HepG2 (cell line): ENCODE measurements around the gene TIPIN. TPM values are rescaled to one million over a fixed set of nuclear protein-coding genes. Genes with fewer than 3 reads are reported as not detected.

ENCODE experiments used
- ATF6 ChIP-seq: sonication (generic); formaldehyde crosslinking; conservative IDR thresholded peaks from 2 replicates; pipeline ENCODE4 v1.4.0; 2020; ENCODE audit warnings: missing genetic modification reagents
- ATM ChIP-seq: fragments of 450-650 bp; IDR thresholded peaks from 2 replicates; pipeline ENCODE4 v1.7.1; 2017; ENCODE audit warnings: mild to moderate bottlenecking, borderline replicate concordance
- BRF2 ChIP-seq: sonication (generic); formaldehyde crosslinking; IDR thresholded peaks from 2 replicates; pipeline ENCODE4 v1.8.1; 2022; ENCODE audit warnings: mild to moderate bottlenecking, missing genetic modification reagents
- HMGA1 ChIP-seq: sonication (generic); formaldehyde crosslinking; conservative IDR thresholded peaks from 2 replicates; pipeline ENCODE4 v1.4.0; 2020; ENCODE audit warnings: missing genetic modification reagents
- KDM4B ChIP-seq: sonication (generic); formaldehyde crosslinking; IDR thresholded peaks from 2 replicates; pipeline ENCODE4 v1.4.0; 2020; ENCODE audit warnings: missing genetic modification reagents
- MXD4 ChIP-seq: IDR thresholded peaks from 2 replicates; pipeline ENCODE4 v1.6.1; 2016; ENCODE audit warnings: mild to moderate bottlenecking, missing biosample characterization, missing genetic modification reagents
- PAWR ChIP-seq: sonication (generic); formaldehyde crosslinking; IDR thresholded peaks from 2 replicates; pipeline ENCODE4 v1.4.0; 2020; ENCODE audit warnings: missing genetic modification reagents, mild to moderate bottlenecking, borderline replicate concordance
- YEATS4 ChIP-seq: sonication (generic); formaldehyde crosslinking; IDR thresholded peaks from 2 replicates; pipeline ENCODE4 v1.4.0; 2020; ENCODE audit warnings: missing genetic modification reagents, borderline replicate concordance
- ZNF678 ChIP-seq: sonication (generic); formaldehyde crosslinking; IDR thresholded peaks from 2 replicates; pipeline ENCODE4 v1.4.0; 2020; ENCODE audit warnings: mild to moderate bottlenecking, missing genetic modification reagents
- ZNF749 ChIP-seq: sonication (generic); formaldehyde crosslinking; IDR thresholded peaks from 2 replicates; pipeline ENCODE4 v1.8.0; 2022; ENCODE audit warnings: mild to moderate bottlenecking, missing genetic modification reagents, moderate library complexity, borderline replicate concordance
- ZNF768 ChIP-seq: sonication (generic); formaldehyde crosslinking; IDR thresholded peaks from 2 replicates; pipeline ENCODE4 v1.4.0; 2020; ENCODE audit warnings: missing genetic modification reagents
- ZNF770 ChIP-seq: sonication (generic); formaldehyde crosslinking; IDR thresholded peaks from 2 replicates; pipeline ENCODE4 v1.5.0; 2020; ENCODE audit warnings: mild to moderate bottlenecking, missing genetic modification reagents
- ZNF788 ChIP-seq: sonication (generic); formaldehyde crosslinking; IDR thresholded peaks from 2 replicates; pipeline ENCODE4 v1.5.0; 2020; ENCODE audit warnings: mild to moderate bottlenecking, missing genetic modification reagents, borderline replicate concordance
- ZSCAN22 ChIP-seq: sonication (generic); formaldehyde crosslinking; IDR thresholded peaks from 2 replicates; pipeline ENCODE4 v1.4.0; 2020; ENCODE audit warnings: mild to moderate bottlenecking, missing genetic modification reagents
- polyA plus RNA-seq, 8 experiments: library from polyadenylated mRNA; depleted of rRNA in 3 of 8; stranded (reverse) in 7 of 8; unstranded in 1 of 8; fragments of >200 nt; fragmentation: Illumina TruSeq in 4 of 8; extraction: Trizol in 4 of 8; gene quantifications; 2 replicates each; pipeline versions ENCODE4 v1.2.1 to v1.2.3, GENCODE V29; 2011 to 2016; ENCODE audit warnings: low read depth in 4 of 8, missing spikeins in 1 of 8, mixed read lengths in 1 of 8; ENCODE audit not compliant: insufficient read depth in 1 of 8
- total RNA-seq, 5 experiments: library from RNA; depleted of rRNA; stranded (reverse); fragments of >200 nt; fragmentation: Illumina TruSeq; extraction: Trizol; gene quantifications; 2 replicates each; pipeline ENCODE4 v1.2.3, GENCODE V29; 2016; ENCODE audit warnings: low read depth in 1 of 5
- TF ChIP-seq, protein P1 (sequence below): sonication (generic); formaldehyde crosslinking; IDR thresholded peaks from 2 replicates; pipeline ENCODE4 v1.5.1; 2020; ENCODE audit warnings: missing genetic modification reagents, mild to moderate bottlenecking, borderline replicate concordance
- TF ChIP-seq, protein P2 (sequence below): IDR thresholded peaks from 2 replicates; pipeline ENCODE4 v1.6.1; 2016; ENCODE audit warnings: low read depth, control low read depth
- TF ChIP-seq, protein P3 (sequence below): sonication (generic); formaldehyde crosslinking; IDR thresholded peaks from 2 replicates; pipeline ENCODE4 v1.8.0; 2022; ENCODE audit warnings: mild to moderate bottlenecking, missing genetic modification reagents, borderline replicate concordance

TIPIN gene
- total and polyA plus RNA-seq, 2 of the 13 experiments (the other 11 are each of a cell fraction or from before 2014, with no cell fraction given) = 2.7 to 28.6 TPM

DNA sequence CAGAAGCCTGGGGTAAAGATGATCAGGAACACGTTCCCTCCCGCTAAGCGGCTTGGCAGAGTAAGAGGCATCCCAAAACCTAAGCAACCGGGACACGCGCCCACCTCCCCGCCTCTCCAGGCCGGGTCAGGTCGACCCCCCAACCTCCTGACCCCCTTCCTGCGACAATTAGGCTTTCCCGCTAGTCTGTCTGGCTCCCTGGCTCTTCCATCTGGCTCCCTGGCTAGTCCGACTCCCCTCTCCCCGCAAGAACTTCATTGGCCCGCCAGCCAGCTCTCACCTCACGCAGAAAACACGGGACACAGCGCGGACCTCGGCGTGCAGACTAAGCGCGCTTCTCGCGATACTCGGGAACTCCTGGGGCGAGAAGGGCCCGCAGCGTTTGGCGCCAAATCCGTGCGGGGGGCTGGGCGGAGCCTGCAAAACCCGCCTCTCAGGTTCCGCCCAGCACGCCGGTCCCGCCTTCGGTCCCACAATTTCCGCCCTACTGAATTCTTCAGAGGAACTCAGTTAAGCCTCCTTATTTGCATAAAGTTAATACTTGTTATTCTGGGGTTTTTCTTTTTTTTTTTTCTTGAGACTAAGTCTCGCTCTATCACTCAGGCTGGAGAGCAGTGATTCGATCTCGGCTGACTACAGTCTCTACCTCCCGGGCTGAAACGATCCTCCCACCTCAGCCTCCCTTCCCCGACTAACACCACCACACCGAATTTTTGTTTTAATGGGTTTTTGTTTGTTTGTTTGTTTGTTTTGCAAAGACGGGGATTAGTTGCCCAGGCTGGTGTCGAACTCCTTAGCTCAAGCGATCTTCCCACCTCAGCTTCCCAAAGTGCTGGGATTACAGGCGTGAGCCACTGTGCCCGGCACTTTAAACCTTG is at the start of gene TIPIN (continued):
- TF ChIP-seq ATF6 (CRISPR knock-in tag) (0 out of 2 replicates have a peak, but pooled peaks have one; percentile 47), ZNF768 (CRISPR knock-in tag) (peak; percentile 40; the same call in 1 of the 2 replicates), BRF2 (CRISPR knock-in tag) (peak; percentile 71; the same call in 1 of the 2 replicates), MXD4 (CRISPR knock-in tag) (peak; percentile 25; the same call in 1 of the 2 replicates), ZNF678 (CRISPR knock-in tag) (peak; percentile 84; the same call in 1 of the 2 replicates), PAWR (CRISPR knock-in tag) (no peak; the same call in 1 of the 2 replicates), ZNF770 (CRISPR knock-in tag) (peak; percentile 97), HMGA1 (CRISPR knock-in tag) (no peak), ZNF788 (CRISPR knock-in tag) (peak; percentile 79; the same call in 1 of the 2 replicates), KDM4B (CRISPR knock-in tag) (no peak), ATM (no peak), YEATS4 (peak; percentile 77), ZSCAN22 (peak; percentile 80; the same call in 1 of the 2 replicates), ZNF749 (CRISPR knock-in tag) (peak; percentile 74; the same call in 1 of the 2 replicates)
- TF ChIP-seq, protein P1, sequence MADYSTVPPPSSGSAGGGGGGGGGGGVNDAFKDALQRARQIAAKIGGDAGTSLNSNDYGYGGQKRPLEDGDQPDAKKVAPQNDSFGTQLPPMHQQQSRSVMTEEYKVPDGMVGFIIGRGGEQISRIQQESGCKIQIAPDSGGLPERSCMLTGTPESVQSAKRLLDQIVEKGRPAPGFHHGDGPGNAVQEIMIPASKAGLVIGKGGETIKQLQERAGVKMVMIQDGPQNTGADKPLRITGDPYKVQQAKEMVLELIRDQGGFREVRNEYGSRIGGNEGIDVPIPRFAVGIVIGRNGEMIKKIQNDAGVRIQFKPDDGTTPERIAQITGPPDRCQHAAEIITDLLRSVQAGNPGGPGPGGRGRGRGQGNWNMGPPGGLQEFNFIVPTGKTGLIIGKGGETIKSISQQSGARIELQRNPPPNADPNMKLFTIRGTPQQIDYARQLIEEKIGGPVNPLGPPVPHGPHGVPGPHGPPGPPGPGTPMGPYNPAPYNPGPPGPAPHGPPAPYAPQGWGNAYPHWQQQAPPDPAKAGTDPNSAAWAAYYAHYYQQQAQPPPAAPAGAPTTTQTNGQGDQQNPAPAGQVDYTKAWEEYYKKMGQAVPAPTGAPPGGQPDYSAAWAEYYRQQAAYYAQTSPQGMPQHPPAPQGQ (CRISPR knock-in tag) = no peak
- TF ChIP-seq, protein P2, sequence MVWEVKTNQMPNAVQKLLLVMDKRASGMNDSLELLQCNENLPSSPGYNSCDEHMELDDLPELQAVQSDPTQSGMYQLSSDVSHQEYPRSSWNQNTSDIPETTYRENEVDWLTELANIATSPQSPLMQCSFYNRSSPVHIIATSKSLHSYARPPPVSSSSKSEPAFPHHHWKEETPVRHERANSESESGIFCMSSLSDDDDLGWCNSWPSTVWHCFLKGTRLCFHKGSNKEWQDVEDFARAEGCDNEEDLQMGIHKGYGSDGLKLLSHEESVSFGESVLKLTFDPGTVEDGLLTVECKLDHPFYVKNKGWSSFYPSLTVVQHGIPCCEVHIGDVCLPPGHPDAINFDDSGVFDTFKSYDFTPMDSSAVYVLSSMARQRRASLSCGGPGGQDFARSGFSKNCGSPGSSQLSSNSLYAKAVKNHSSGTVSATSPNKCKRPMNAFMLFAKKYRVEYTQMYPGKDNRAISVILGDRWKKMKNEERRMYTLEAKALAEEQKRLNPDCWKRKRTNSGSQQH = no peak
- TF ChIP-seq, protein P3, sequence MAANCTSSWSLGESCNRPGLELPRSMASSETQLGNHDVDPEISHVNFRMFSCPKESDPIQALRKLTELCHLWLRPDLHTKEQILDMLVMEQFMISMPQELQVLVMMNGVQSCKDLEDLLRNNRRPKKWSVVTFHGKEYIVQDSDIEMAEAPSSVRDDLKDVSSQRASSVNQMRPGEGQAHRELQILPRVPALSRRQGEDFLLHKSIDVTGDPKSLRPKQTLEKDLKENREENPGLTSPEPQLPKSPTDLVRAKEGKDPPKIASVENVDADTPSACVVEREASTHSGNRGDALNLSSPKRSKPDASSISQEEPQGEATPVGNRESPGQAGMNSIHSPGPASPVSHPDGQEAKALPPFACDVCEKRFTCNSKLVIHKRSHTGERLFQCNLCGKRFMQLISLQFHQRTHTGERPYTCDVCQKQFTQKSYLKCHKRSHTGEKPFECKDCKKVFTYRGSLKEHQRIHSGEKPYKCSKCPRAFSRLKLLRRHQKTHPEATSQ (CRISPR knock-in tag) = peak; percentile 80; the same call in 1 of the 2 replicates
